Measurements from ENCODE around the gene PRKG1.

DNA sequence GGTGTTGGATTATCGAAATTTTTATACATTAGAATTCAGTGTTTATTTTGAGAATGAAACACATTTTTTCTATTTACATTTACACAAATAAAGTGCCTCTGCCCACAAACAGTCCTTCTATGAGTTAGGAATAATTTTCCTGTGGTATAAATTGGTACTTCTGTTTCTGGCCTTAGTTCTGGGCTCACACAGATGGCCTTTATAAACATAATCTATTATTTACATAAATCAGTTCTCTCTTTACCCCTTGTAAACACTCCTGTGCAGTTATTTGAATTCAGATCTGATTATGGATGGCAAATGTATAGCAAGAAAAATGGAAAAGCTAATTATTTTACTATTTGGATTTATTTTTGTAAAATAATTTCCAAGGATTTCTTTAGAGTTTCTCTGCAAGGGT lies 143.2 kb downstream of the PRKG1 start:
- TF ChIP-seq, protein P1, sequence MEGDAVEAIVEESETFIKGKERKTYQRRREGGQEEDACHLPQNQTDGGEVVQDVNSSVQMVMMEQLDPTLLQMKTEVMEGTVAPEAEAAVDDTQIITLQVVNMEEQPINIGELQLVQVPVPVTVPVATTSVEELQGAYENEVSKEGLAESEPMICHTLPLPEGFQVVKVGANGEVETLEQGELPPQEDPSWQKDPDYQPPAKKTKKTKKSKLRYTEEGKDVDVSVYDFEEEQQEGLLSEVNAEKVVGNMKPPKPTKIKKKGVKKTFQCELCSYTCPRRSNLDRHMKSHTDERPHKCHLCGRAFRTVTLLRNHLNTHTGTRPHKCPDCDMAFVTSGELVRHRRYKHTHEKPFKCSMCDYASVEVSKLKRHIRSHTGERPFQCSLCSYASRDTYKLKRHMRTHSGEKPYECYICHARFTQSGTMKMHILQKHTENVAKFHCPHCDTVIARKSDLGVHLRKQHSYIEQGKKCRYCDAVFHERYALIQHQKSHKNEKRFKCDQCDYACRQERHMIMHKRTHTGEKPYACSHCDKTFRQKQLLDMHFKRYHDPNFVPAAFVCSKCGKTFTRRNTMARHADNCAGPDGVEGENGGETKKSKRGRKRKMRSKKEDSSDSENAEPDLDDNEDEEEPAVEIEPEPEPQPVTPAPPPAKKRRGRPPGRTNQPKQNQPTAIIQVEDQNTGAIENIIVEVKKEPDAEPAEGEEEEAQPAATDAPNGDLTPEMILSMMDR (conservative IDR thresholded peaks at IDR 0.05; ENCODE audit: low read depth, low read length) = no peak
- no peak for TF ChIP-seq CEBPB (IDR thresholded peaks at IDR 0.05; ENCODE audit: low read depth, low read length)
- TF ChIP-seq POLR2A (IDR thresholded peaks at IDR 0.05; ENCODE audit: low read depth, low read length) = no peak
- TF ChIP-seq NFE2L2 (IDR thresholded peaks at IDR 0.05; ENCODE audit: low read depth, low read length) = no peak
- no peak for TF ChIP-seq RFX5 (IDR thresholded peaks at IDR 0.05; ENCODE audit: low read depth, low read length)
- TF ChIP-seq MAFK (IDR thresholded peaks at IDR 0.05; ENCODE audit: low read depth, low read length) = no peak
- TF ChIP-seq RAD21 (IDR thresholded peaks at IDR 0.05; ENCODE audit: low read length) = no peak
- TF ChIP-seq BHLHE40 (IDR thresholded peaks at IDR 0.05; ENCODE audit: low read depth, low read length) = no peak
- TF ChIP-seq SMC3 (IDR thresholded peaks at IDR 0.05; ENCODE audit: low read depth, low read length) = no peak
- TF ChIP-seq MAZ (IDR thresholded peaks at IDR 0.05; ENCODE audit: borderline replicate concordance, low read depth, low read length) = no peak
- TF ChIP-seq, protein P2, sequence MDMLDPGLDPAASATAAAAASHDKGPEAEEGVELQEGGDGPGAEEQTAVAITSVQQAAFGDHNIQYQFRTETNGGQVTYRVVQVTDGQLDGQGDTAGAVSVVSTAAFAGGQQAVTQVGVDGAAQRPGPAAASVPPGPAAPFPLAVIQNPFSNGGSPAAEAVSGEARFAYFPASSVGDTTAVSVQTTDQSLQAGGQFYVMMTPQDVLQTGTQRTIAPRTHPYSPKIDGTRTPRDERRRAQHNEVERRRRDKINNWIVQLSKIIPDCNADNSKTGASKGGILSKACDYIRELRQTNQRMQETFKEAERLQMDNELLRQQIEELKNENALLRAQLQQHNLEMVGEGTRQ (IDR thresholded peaks at IDR 0.05; ENCODE audit: low read depth, low read length) = no peak
- no peak for TF ChIP-seq FOS (IDR thresholded peaks at IDR 0.05; ENCODE audit: low read depth, low read length)
